K562 (cell line): ENCODE results near the gene PRDM16.

Experiments
- BRCA1 ChIP-seq, 2 experiments: fragments of 450-650 bp in 1 of 2; sonication (generic) in 1 of 2; formaldehyde crosslinking in 1 of 2; IDR thresholded peaks; 2 replicates each; pipeline versions ENCODE4 v1.5.0 to v1.6.1; 2017 to 2020; ENCODE audit warnings: mild to moderate bottlenecking in 1 of 2, missing genetic modification reagents in 1 of 2
- BRD4 ChIP-seq: fragments of 200-600 bp; sonication (generic); IDR thresholded peaks from 2 replicates; pipeline ENCODE4 v1.6.1; 2017; ENCODE audit warnings: inconsistent platforms
- CBX8 ChIP-seq: fragments of 200-600 bp; sonication (generic); IDR thresholded peaks from 2 replicates; pipeline ENCODE4 v1.6.1; 2012; ENCODE audit warnings: borderline replicate concordance, mixed run types, low read depth, mild to moderate bottlenecking, moderate library complexity, mixed read lengths, low read length, control low read depth, inconsistent platforms; ENCODE audit not compliant: poor library complexity, severe bottlenecking; ENCODE audit errors: extremely low read depth
- POLR2AphosphoS5 ChIP-seq: IDR thresholded peaks from 2 replicates; pipeline ENCODE4 v1.6.1; 2011; ENCODE audit warnings: mild to moderate bottlenecking, low read depth, low read length, moderate library complexity; ENCODE audit not compliant: control insufficient read depth, insufficient read depth
- RAD21 ChIP-seq, 2 experiments: fragments of 250-450 bp in 1 of 2; fragments of 450-650 bp in 1 of 2; sonication (Bioruptor Pico) in 1 of 2; formaldehyde crosslinking in 1 of 2; IDR thresholded peaks in 1 of 2; conservative IDR thresholded peaks in 1 of 2; 2 replicates each; pipeline versions ENCODE4 v1.4.0 to v1.8.0; 2020 to 2022; ENCODE audit warnings: mild to moderate bottlenecking in 2 of 2, moderate library complexity in 1 of 2
- TGIF2 ChIP-seq: sonication (generic); formaldehyde crosslinking; IDR thresholded peaks from 2 replicates; pipeline ENCODE4 v1.8.1; 2022; ENCODE audit warnings: mild to moderate bottlenecking, missing genetic modification reagents, moderate library complexity
- ZEB2 ChIP-seq: fragments of 450-650 bp; IDR thresholded peaks from 2 replicates; pipeline ENCODE4 v1.6.1; 2016
- ZNF668 ChIP-seq: fragments of 250-450 bp; sonication (Bioruptor Pico); IDR thresholded peaks from 2 replicates; pipeline ENCODE4 v1.8.0; 2022; ENCODE audit warnings: mild to moderate bottlenecking, inconsistent platforms
- TF ChIP-seq, protein P1 (sequence below): sonication (generic); formaldehyde crosslinking; IDR thresholded peaks from 2 replicates; pipeline ENCODE4 v1.8.0; 2022; ENCODE audit warnings: mild to moderate bottlenecking, low read depth, missing genetic modification reagents

DNA sequence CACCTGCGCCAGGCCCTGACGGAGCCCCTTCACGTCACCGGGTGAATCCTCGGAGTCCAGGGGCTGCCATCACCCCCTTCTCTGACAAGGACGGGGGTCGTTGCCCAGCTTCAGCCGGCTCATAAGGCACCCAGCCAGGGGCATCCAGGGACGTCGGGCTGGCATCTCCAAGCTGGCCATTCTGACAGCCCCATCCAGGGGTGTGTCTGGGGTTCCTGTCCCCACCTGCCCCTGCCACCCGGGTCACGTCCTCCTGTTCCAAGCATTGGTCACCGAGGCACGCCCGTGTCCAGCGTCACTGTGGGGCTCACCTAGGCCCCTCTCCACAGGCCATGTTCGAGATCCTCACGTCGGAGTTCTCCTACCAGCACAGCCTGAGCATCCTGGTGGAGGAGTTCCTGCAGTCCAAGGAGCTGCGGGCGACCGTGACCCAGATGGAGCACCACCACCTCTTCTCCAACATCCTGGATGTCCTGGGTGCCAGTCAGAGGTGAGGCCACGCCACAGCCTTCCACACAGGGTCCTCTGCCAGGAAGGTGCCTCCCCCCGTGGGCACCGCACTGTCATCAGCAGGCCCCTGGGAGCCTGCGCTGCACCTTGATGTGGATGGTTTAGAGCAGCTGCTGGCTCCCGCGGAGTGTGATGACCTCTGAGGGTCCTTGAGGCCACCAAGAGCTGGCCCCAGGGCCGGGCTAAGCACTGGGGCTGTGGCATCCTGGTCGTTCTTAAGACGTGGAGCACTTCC is 400.3 kb downstream of the PRDM16 start:
- no peak for TF ChIP-seq ZEB2
- TF ChIP-seq BRD4: no peak
- TF ChIP-seq, protein P1, sequence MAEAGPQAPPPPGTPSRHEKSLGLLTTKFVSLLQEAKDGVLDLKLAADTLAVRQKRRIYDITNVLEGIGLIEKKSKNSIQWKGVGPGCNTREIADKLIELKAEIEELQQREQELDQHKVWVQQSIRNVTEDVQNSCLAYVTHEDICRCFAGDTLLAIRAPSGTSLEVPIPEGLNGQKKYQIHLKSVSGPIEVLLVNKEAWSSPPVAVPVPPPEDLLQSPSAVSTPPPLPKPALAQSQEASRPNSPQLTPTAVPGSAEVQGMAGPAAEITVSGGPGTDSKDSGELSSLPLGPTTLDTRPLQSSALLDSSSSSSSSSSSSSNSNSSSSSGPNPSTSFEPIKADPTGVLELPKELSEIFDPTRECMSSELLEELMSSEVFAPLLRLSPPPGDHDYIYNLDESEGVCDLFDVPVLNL (CRISPR knock-in tag): no peak
- TF ChIP-seq ZNF668: no peak
- no peak for TF ChIP-seq CBX8
- TF ChIP-seq POLR2AphosphoS5: no peak
- no peak for TF ChIP-seq BRCA1 (IDR thresholded peaks at IDR 0.05)
- TF ChIP-seq BRCA1 (CRISPR knock-in tag; IDR thresholded peaks at IDR 0.05): no peak
- TF ChIP-seq TGIF2 (CRISPR knock-in tag): no peak
- TF ChIP-seq RAD21 (CRISPR knock-in tag; conservative IDR thresholded peaks at IDR 0.05 in 1 of 2, IDR thresholded peaks at IDR 0.05 in 1 of 2): no peak
